HL-60 (cell line): ENCODE data around the gene PROM1.

Experiments
- CTCF ChIP-seq: IDR thresholded peaks from one replicate; pipeline ENCODE4 v1.5.1; 2011; ENCODE audit warnings: low read length, control low read depth, inconsistent platforms; ENCODE audit not compliant: insufficient read depth
- GABPA ChIP-seq: IDR thresholded peaks from 2 replicates; pipeline ENCODE4 v1.6.1; 2012; ENCODE audit warnings: low read depth

GRCh38 chr4:16109256-16109655 is 25.4 kb upstream of the PROM1 start:
- no peak for TF ChIP-seq CTCF
- TF ChIP-seq GABPA, result no peak
